ENCODE measurements around the gene TMEM208. TPM values are rescaled to one million over a fixed set of nuclear protein-coding genes. Genes with fewer than 3 reads are reported as not detected.
A peak's percentile ranks its signal among the peaks of the same experiment; 100 is the strongest.

Gene TMEM208
- total RNA-seq, 4 donors from 2014 or later: 19.5 to 26.7 (median 23.8) TPM

- Histone ChIP-seq H3K9me3 (no peaks in the 10 kb centered on the region), H3K4me3 (no peak overlapping the region), H3K27ac (replicated peaks in 1 of 4) (peak overlapping the region in 2 of 4 donors; percentile 1 to 55), H3K27me3 (no peaks in the 10 kb centered on the region), H3K4me1 (peaks cover 21 to 30% (median 24%) of the 10 kb centered on the region in 4 donors), H3K36me3 (peaks cover 0 to 18% (median 0%) of the 10 kb centered on the region in 4 donors)
- TF ChIP-seq POLR2AphosphoS5 (IDR thresholded peaks at IDR 0.05): peak in 1 of 2 donors; percentile 30
- TF ChIP-seq CTCF (IDR thresholded peaks at IDR 0.05): no peak
- intact Hi-C loops (cut with DNase I): no loop called here
- 61% methylated on average over 18 of the region's 18 CpGs for WGBS
- no peak for DNase-seq (ENCODE audit: extremely low spot score)
Measured at GRCh38 chr16:67216612-67217490, 10.1 kb upstream of the TMEM208 start.

GRCh38 chr16:67223992-67224391 is 2.9 kb upstream of the TMEM208 start:
- DNase-seq (ENCODE audit: extremely low spot score): no peak
- no peaks in the 10 kb centered on the region for H3K27me3 ChIP-seq
- intact Hi-C loops (cut with DNase I): no loop called here
- no peak overlapping the region for H3K4me3 ChIP-seq
- peaks cover 20 to 32% (median 25%) of the 10 kb centered on the region in 4 donors for H3K4me1 ChIP-seq
- TF ChIP-seq POLR2A (IDR thresholded peaks at IDR 0.05; ENCODE audit: low read depth) (no peak), EP300 (IDR thresholded peaks at IDR 0.05) (no peak), CTCF (IDR thresholded peaks at IDR 0.05) (no peak), POLR2AphosphoS5 (IDR thresholded peaks at IDR 0.05) (no peak)
- no peak overlapping the region for H3K27ac ChIP-seq (replicated peaks in 1 of 4)
- H3K9me3 ChIP-seq: no peaks in the 10 kb centered on the region
- 78% methylated on average over 3 of the region's 3 CpGs for WGBS
- peaks cover 7 to 18% (median 10%) of the 10 kb centered on the region in 4 donors for H3K36me3 ChIP-seq

- WGBS: 10% methylated on average over 12 of the region's 12 CpGs
- no peak for TF ChIP-seq EP300 (IDR thresholded peaks at IDR 0.05)
- TF ChIP-seq POLR2A (IDR thresholded peaks at IDR 0.05; ENCODE audit: low read depth): no peak
- no peak for TF ChIP-seq POLR2AphosphoS5 (IDR thresholded peaks at IDR 0.05)
- TF ChIP-seq CTCF (IDR thresholded peaks at IDR 0.05): no peak
- Histone ChIP-seq H3K36me3 (peaks cover 26 to 42% (median 33%) of the 10 kb centered on the region in 4 donors), H3K27me3 (no peaks in the 10 kb centered on the region), H3K4me3 (peak overlapping the region; percentile 72 to 98 (median 90)), H3K27ac (replicated peaks in 1 of 4) (peak overlapping the region; percentile 77 to 90 (median 82)), H3K4me1 (peaks cover 20 to 34% (median 25%) of the 10 kb centered on the region in 4 donors), H3K9me3 (no peaks in the 10 kb centered on the region)
- intact Hi-C loops (cut with DNase I): no loop called here
- DNase-seq (ENCODE audit: extremely low spot score): no peak
Measured at GRCh38 chr16:67226295-67226803, 581 bp upstream of the TMEM208 start.

GRCh38 chr16:67227567-67227921 is 614 bp downstream of the TMEM208 start:
- H3K36me3 ChIP-seq: peaks cover 31 to 53% (median 42%) of the 10 kb centered on the region in 4 donors

More at GRCh38 chr16:67227567-67227921, 614 bp downstream of the TMEM208 start:
- intact Hi-C loops (cut with DNase I): no loop called here
- Histone ChIP-seq H3K4me3 (peak overlapping the region; percentile 72 to 98 (median 90)), H3K27me3 (no peaks in the 10 kb centered on the region), H3K27ac (replicated peaks in 1 of 4) (peak overlapping the region; percentile 77 to 90 (median 82)), H3K9me3 (no peaks in the 10 kb centered on the region), H3K4me1 (peaks cover 20 to 34% (median 25%) of the 10 kb centered on the region in 4 donors)
- no peak for DNase-seq (ENCODE audit: extremely low spot score)
- no peak for TF ChIP-seq CTCF (IDR thresholded peaks at IDR 0.05)
- TF ChIP-seq POLR2AphosphoS5 (IDR thresholded peaks at IDR 0.05): no peak
- no peak for TF ChIP-seq POLR2A (IDR thresholded peaks at IDR 0.05; ENCODE audit: low read depth)
- WGBS: 23% methylated on average over 11 of the region's 12 CpGs
